WERI-Rb-1 (cell line): ENCODE measurements around the gene CIBAR2.

ENCODE experiments used
- DNase-seq: peaks from one replicate; pipeline ENCODE4 v3.0.0-alpha.2; 2020
- H3K27ac ChIP-seq: fragments of 250-450 bp; sonication (Bioruptor Pico); 2 replicates; pipeline ENCODE4 v1.5.1; 2020; ENCODE audit warnings: mild to moderate bottlenecking, moderate library complexity
- H3K27me3 ChIP-seq: fragments of 250-450 bp; sonication (Bioruptor Pico); 2 replicates; pipeline ENCODE4 v1.5.1; 2021; ENCODE audit warnings: mild to moderate bottlenecking, low read depth, moderate library complexity; ENCODE audit not compliant: insufficient read depth, severe bottlenecking
- H3K36me3 ChIP-seq: fragments of 250-450 bp; sonication (Bioruptor Pico); 2 replicates; pipeline ENCODE4 v1.5.1; 2020; ENCODE audit warnings: mild to moderate bottlenecking, moderate library complexity
- H3K4me3 ChIP-seq: 2 replicates; pipeline ENCODE4 v1.5.1; 2011; ENCODE audit warnings: low read depth, mild to moderate bottlenecking, control low read depth, low read length
- H3K9me3 ChIP-seq: fragments of 250-450 bp; sonication (Bioruptor Pico); 2 replicates; pipeline ENCODE4 v1.5.1; 2021; ENCODE audit warnings: mild to moderate bottlenecking, moderate library complexity; ENCODE audit not compliant: severe bottlenecking
- TF ChIP-seq, protein P1 (sequence below): IDR thresholded peaks from 2 replicates; pipeline ENCODE4 v1.5.1; 2011; ENCODE audit warnings: low read depth, mild to moderate bottlenecking, control low read depth, inconsistent platforms, low read length

Gene CIBAR2

DNA sequence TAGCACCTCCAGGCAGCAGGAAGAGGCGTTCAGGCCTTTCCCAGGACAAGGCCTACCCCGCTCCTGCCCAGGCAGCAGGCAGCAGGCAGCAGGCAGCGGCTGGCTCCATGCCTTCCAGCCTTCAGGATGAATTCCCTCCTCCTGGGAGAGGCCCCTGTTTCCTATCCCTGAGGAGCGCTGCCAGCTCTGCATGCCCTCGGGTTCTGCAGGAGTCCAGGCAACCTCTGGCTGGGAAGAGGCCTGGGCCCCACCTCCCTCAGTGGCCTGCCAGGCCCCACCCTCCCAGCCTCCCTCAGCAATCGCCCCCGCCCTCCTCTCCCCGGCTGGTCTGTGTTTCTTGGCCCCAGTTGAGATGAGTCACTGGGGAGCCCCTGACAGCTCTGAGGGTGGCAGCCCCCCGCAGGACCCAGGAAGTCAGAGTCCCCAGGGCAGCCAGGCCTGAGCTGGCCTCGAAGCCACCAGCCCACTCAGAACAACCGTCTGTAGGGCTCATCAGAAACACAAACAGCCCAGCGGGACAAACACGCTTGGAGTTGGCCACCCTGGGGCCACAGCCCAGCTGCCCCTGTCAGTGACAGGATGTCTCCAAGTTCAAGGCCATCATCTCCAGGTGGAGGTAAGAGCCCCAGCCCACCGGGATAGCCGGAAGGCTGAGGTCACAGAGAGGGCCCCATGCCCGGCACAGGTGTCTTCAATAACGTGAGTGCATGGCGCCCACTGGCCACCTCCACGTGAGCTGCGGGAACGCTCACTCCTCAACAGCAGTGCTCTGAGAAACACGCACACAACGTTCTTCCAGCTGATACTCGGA, 39.5 kb upstream of the CIBAR2 start:
- no peak for DNase-seq
- no peaks in the 10 kb centered on the region for H3K36me3 ChIP-seq
- TF ChIP-seq, protein P1, sequence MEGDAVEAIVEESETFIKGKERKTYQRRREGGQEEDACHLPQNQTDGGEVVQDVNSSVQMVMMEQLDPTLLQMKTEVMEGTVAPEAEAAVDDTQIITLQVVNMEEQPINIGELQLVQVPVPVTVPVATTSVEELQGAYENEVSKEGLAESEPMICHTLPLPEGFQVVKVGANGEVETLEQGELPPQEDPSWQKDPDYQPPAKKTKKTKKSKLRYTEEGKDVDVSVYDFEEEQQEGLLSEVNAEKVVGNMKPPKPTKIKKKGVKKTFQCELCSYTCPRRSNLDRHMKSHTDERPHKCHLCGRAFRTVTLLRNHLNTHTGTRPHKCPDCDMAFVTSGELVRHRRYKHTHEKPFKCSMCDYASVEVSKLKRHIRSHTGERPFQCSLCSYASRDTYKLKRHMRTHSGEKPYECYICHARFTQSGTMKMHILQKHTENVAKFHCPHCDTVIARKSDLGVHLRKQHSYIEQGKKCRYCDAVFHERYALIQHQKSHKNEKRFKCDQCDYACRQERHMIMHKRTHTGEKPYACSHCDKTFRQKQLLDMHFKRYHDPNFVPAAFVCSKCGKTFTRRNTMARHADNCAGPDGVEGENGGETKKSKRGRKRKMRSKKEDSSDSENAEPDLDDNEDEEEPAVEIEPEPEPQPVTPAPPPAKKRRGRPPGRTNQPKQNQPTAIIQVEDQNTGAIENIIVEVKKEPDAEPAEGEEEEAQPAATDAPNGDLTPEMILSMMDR = no peak
- H3K9me3 ChIP-seq = no peaks in the 10 kb centered on the region
- H3K27me3 ChIP-seq = no peaks in the 10 kb centered on the region
- peak overlapping the region; percentile 86 for H3K27ac ChIP-seq
- H3K4me3 ChIP-seq = no peak overlapping the region

DNA sequence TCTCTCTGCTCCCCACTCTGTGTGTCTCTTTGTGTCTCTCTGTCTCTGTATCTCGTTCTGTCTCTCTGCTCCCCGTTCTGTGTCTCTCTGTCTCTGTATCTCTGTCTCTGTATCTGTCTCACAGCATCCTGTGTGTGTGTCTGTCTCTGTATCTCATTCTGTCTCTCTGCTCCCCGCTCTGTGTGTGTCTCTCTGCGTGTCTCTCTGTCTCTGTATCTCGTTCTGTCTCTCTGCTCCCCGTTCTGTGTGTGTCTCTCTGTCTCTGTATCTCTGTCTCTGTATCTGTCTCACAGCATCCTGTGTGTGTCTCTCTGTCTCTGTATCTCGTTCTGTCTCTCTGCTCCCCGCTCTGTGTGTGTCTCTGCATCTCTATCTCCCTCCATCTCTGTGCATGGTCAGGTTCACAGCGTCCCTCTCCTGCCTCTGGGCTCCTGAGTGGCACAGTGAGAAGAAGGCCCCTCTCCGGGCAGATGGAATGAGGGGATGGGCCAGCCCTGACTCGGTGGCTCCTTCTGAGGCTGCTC, 38.9 kb upstream of the CIBAR2 start:
- TF ChIP-seq, protein P1 = no peak
- DNase-seq = no peak
- Histone ChIP-seq H3K36me3 (no peaks in the 10 kb centered on the region), H3K9me3 (no peaks in the 10 kb centered on the region), H3K27ac (peak overlapping the region; percentile 86), H3K4me3 (no peak overlapping the region), H3K27me3 (no peaks in the 10 kb centered on the region)

DNA sequence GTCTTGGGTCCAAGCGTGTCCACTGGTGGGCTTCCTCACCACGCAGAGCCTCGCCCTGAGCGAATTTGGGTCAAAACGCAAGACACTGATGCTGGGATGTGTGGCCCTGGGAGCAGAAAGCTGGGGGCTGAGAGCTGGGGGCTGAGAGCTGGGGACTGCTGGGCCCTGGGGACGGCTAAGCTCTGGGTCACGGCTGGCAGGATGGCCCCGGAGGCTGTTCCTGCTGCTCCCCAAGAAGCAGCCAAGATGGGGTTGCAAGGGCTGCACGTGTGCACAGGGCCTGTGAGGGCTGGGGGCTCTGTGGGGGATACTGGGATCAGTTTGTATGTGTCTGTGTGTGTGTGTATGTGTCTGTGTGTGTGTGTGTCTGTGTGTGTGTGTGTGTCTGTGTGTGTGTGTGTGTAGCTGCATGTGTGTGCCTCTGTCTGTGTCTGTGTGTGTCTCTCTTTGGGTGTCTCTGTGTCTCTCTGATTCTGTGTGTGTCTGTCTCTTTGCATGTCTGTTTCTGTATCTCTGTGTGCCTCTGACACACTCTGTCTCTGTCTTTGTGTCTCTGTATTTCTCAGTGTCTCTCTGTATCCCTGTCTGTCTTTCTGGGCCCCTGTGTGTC, 38.2 kb upstream of the CIBAR2 start:
- Histone ChIP-seq H3K27ac (no peak overlapping the region; the same call in 1 of the 2 replicates), H3K9me3 (no peaks in the 10 kb centered on the region), H3K4me3 (no peak overlapping the region), H3K36me3 (no peaks in the 10 kb centered on the region), H3K27me3 (no peaks in the 10 kb centered on the region)
- TF ChIP-seq, protein P1 = no peak
- no peak for DNase-seq

DNA sequence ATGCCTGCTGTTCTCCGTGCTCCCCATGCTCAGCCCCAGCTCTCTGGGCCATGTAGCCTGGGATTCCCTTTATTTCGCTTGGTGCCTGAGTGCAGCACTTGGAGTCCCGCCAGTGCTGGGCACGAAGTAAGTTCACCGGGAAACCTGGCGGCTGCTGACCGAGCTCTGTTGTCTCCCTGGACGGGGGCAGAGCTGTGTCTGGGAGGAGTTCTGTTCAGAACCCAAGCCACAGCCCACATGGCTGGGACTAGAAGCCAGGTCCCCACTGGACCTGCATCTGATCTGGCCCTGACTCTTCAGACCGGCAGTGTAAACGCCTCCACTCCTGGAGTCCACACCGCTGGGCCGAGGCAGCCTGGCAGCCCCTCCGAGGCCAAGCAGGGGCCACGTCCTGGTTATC, 37.5 kb upstream of the CIBAR2 start:
- Histone ChIP-seq H3K27ac (no peak overlapping the region; the same call in 1 of the 2 replicates), H3K4me3 (no peak overlapping the region), H3K36me3 (no peaks in the 10 kb centered on the region), H3K27me3 (no peaks in the 10 kb centered on the region), H3K9me3 (no peaks in the 10 kb centered on the region)
- DNase-seq = no peak
- TF ChIP-seq, protein P1 = no peak

DNA sequence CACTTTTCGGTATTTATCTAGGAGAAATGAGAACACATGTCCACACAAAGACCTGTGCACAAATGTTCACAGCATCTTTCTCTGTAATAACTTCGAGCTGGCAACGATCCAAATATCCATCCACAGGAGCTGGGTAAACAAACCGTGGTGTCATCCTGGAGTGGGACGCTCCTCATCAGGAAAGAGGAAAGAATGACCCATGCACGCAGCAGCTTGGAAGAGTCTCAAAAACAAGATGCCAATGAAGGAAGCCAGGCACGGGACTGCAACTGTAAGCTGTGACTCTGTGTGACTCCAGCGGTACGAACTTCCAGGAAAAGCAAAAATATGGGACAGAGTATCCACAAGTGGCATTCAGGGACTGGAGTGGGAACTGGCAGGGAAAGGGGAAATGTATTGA, 36.7 kb upstream of the CIBAR2 start:
- Histone ChIP-seq H3K36me3 (no peaks in the 10 kb centered on the region), H3K27me3 (no peaks in the 10 kb centered on the region), H3K4me3 (no peak overlapping the region), H3K27ac (peak overlapping the region; percentile 70), H3K9me3 (no peaks in the 10 kb centered on the region)
- no peak for DNase-seq
- TF ChIP-seq, protein P1 = no peak
